Endothelial cell of umbilical vein (primary cell): ENCODE data around the gene MACF1.

Source experiments
- EZH2 ChIP-seq: IDR thresholded peaks from 2 replicates; pipeline ENCODE4 v1.6.1; 2012; ENCODE audit warnings: borderline replicate concordance, low read depth, mild to moderate bottlenecking, moderate library complexity, low read length, inconsistent platforms; ENCODE audit not compliant: severe bottlenecking
- FOS ChIP-seq: IDR thresholded peaks from 2 replicates; pipeline ENCODE4 v1.6.1; 2011; ENCODE audit warnings: mild to moderate bottlenecking, low read length, moderate library complexity, borderline replicate concordance; ENCODE audit not compliant: insufficient read depth
- POLR2A ChIP-seq: IDR thresholded peaks from 2 replicates; pipeline ENCODE4 v1.6.1; 2012; ENCODE audit warnings: low read depth, mild to moderate bottlenecking, control low read depth, low read length
- POLR2AphosphoS5 ChIP-seq: IDR thresholded peaks from 2 replicates; pipeline ENCODE4 v1.6.1; 2012; ENCODE audit warnings: low read depth, mild to moderate bottlenecking, control low read depth, low read length, moderate library complexity; ENCODE audit not compliant: insufficient read depth
- TF ChIP-seq, protein P1 (sequence below), 2 donors: IDR thresholded peaks; 1 replicate in 1 of 2; 2 replicates in 1 of 2; pipeline ENCODE4 v1.5.1; 2011; ENCODE audit warnings: low read length in 2 of 2, mild to moderate bottlenecking in 2 of 2, moderate library complexity in 2 of 2, control low read depth in 1 of 2, inconsistent platforms in 1 of 2, low read depth in 1 of 2; ENCODE audit not compliant: insufficient read depth in 1 of 2; ENCODE audit errors: extremely low read depth in 1 of 2

DNA sequence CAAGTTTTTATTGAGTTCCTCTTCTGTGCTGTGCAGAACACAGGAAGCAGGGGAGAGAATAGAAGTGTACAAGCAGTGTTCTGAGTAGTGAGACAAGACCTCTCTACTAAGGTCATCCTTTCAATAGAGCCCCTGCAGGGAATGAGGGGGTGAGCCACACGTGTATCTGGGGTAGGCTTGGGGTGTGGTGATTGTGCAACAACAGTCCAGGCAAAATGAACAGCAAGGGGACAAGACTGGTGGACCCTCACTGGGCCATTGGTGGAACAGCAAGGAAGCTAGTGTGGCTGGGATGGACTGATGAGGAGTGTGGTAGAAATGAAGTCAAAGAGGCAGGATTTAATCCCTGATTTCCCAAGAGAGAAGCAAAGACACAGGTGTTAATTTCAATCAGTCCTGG lies 278.8 kb downstream of the MACF1 start:
- TF ChIP-seq, protein P1, sequence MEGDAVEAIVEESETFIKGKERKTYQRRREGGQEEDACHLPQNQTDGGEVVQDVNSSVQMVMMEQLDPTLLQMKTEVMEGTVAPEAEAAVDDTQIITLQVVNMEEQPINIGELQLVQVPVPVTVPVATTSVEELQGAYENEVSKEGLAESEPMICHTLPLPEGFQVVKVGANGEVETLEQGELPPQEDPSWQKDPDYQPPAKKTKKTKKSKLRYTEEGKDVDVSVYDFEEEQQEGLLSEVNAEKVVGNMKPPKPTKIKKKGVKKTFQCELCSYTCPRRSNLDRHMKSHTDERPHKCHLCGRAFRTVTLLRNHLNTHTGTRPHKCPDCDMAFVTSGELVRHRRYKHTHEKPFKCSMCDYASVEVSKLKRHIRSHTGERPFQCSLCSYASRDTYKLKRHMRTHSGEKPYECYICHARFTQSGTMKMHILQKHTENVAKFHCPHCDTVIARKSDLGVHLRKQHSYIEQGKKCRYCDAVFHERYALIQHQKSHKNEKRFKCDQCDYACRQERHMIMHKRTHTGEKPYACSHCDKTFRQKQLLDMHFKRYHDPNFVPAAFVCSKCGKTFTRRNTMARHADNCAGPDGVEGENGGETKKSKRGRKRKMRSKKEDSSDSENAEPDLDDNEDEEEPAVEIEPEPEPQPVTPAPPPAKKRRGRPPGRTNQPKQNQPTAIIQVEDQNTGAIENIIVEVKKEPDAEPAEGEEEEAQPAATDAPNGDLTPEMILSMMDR (IDR thresholded peaks at IDR 0.05; ENCODE audit: extremely low read depth in 1 of 2, insufficient read depth in 1 of 2, low read depth in 1 of 2, low read length in 2 of 2): no peak
- TF ChIP-seq POLR2A: no peak
- TF ChIP-seq POLR2AphosphoS5: no peak
- no peak for TF ChIP-seq EZH2
- no peak for TF ChIP-seq FOS
